ENCODE data around the gene CCDC24. TPM values are rescaled to one million over a fixed set of nuclear protein-coding genes. Genes with fewer than 3 reads are reported as not detected.

CCDC24 gene
- total RNA-seq, 1 experiment from 2014 or later, result 11.8 TPM

DNA sequence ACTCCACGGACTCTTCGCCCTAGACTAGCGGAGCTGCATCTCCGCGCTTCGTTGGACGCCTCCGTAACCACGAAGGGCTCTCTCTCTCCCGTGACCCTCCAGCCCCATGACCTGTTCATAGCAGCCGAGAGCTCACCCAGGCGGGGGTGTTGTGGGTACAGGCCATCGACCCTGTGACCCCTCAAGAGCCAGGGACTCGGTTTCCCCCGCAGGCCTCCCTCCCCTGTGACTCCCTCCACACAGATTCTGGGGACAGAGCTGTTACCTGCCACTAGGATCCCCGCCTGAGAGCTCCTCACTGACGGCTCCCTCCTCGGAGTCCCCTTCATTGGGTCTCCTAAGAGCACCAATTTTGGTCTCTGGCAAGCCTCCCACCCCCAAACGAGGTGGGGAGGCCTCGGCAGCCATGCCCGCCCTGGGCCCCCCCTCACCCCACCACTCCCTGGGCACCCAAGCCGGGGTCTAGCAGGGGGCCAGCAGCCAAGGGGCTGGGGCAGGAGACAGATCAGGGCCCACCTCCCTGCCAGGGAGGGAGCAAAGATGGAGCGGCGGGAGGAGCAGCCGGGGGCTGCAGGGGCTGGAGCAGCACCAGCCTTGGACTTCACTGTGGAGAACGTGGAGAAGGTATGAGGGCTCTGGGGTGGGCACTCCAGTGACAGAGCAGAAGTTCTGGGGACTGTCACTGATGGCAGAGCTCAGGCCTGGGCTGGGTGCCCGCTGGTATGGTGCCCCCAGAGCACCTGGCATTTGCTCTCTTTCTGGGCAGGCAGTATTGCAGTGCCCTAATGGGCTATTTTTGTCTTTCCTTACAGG lies 44.1 kb upstream of the CCDC24 start:
- H4K91ac ChIP-seq (ENCODE audit: insufficient read length, low read depth, low read length), result no peak overlapping the region
- H3K23ac ChIP-seq (ENCODE audit: insufficient read length, low read depth, low read length), result no peak overlapping the region
- H2AFZ ChIP-seq (ENCODE audit: low read length), result no peak overlapping the region
- no peak overlapping the region for H3K27ac ChIP-seq (ENCODE audit: insufficient read length, low read depth, low read length)
- no peaks in the 10 kb centered on the region for H3K79me1 ChIP-seq (ENCODE audit: insufficient read depth, low read depth, low read length, poor library complexity, severe bottlenecking)
- no peak overlapping the region for H3K4ac ChIP-seq (ENCODE audit: low read depth, low read length)
- no peak overlapping the region for H2BK120ac ChIP-seq (ENCODE audit: low read depth, low read length, poor library complexity, severe bottlenecking)
- H3K9me3 ChIP-seq (ENCODE audit: control insufficient read depth, low read depth, low read length), result no peaks in the 10 kb centered on the region
- no peaks in the 10 kb centered on the region for H3K4me1 ChIP-seq (ENCODE audit: insufficient read depth, low read length)
- no CpG with 5 or more reads among the region's 27 CpGs for WGBS (ENCODE audit: extremely low coverage, insufficient read length, low lambda C conversion rate)
- H3K79me2 ChIP-seq (ENCODE audit: insufficient read depth, low read length), result no peaks in the 10 kb centered on the region
- no peak overlapping the region for H4K5ac ChIP-seq (ENCODE audit: insufficient read length, low read depth, low read length)
- H3K18ac ChIP-seq (ENCODE audit: insufficient read length, low read depth, low read length), result no peak overlapping the region
- H3K4me1 Mint-ChIP-seq, result peaks cover 26 to 34% of the 10 kb centered on the region in 2 experiments
- no peak overlapping the region for H3K14ac ChIP-seq (ENCODE audit: insufficient read depth, low read length)
- peaks cover 0 to 9% (median 7%) of the 10 kb centered on the region in 3 experiments; a peak in 6 of 7 replicates for H3K36me3 Mint-ChIP-seq (ENCODE audit: insufficient read depth in 1 of 3, low read depth in 3 of 3)
- peak overlapping the region; percentile 63 for H3K4me2 ChIP-seq (ENCODE audit: insufficient read depth, insufficient read length, low read length)
- H4K8ac ChIP-seq (replicated peaks; ENCODE audit: insufficient read length, low read depth, low read length), result no peak overlapping the region
- H3K27ac Mint-ChIP-seq, result peak overlapping the region in 2 of 3 experiments; percentile 94 to 98; a peak in 4 of 7 replicates
- no peak overlapping the region for H2BK5ac ChIP-seq (ENCODE audit: insufficient read length, low read length)
- peaks cover 10% of the 10 kb centered on the region for H3K23me2 ChIP-seq (ENCODE audit: insufficient read length, low read depth, low read length, poor library complexity, severe bottlenecking)
- H3K27me3 ChIP-seq (ENCODE audit: insufficient read depth, low read length), result no peaks in the 10 kb centered on the region
- no peak overlapping the region for H2BK15ac ChIP-seq (ENCODE audit: low read depth, low read length)
- no peak overlapping the region for H3K56ac ChIP-seq (ENCODE audit: insufficient read length, low read depth, low read length)
- H3K4me3 Mint-ChIP-seq, result peak overlapping the region; percentile 84 to 88
- TF ChIP-seq, protein P1, sequence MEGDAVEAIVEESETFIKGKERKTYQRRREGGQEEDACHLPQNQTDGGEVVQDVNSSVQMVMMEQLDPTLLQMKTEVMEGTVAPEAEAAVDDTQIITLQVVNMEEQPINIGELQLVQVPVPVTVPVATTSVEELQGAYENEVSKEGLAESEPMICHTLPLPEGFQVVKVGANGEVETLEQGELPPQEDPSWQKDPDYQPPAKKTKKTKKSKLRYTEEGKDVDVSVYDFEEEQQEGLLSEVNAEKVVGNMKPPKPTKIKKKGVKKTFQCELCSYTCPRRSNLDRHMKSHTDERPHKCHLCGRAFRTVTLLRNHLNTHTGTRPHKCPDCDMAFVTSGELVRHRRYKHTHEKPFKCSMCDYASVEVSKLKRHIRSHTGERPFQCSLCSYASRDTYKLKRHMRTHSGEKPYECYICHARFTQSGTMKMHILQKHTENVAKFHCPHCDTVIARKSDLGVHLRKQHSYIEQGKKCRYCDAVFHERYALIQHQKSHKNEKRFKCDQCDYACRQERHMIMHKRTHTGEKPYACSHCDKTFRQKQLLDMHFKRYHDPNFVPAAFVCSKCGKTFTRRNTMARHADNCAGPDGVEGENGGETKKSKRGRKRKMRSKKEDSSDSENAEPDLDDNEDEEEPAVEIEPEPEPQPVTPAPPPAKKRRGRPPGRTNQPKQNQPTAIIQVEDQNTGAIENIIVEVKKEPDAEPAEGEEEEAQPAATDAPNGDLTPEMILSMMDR (conservative IDR thresholded peaks at IDR 0.05), result no peak
- no peak overlapping the region for H2BK20ac ChIP-seq (ENCODE audit: low read depth, low read length, poor library complexity, severe bottlenecking)
- H2BK12ac ChIP-seq (ENCODE audit: insufficient read length, low read depth, low read length), result no peak overlapping the region
- DNase-seq, result no peak
- no peaks in the 10 kb centered on the region for H3K9me3 Mint-ChIP-seq
- H3K9ac ChIP-seq (ENCODE audit: extremely low read depth, insufficient read length, low read length), result peak overlapping the region; percentile 50
- H4K20me1 ChIP-seq (ENCODE audit: control insufficient read depth, insufficient read depth, insufficient read length), result no peaks in the 10 kb centered on the region
- H3T11ph ChIP-seq (ENCODE audit: low read length), result no peak overlapping the region
- no peak overlapping the region for H2AK5ac ChIP-seq (ENCODE audit: insufficient read length, low read length)
- no peaks in the 10 kb centered on the region; the same call in 1 of the 2 replicates for H3K27me3 Mint-ChIP-seq (ENCODE audit: low read depth)

Measured in H9 (cell line).